Neural cell (in vitro differentiated cells): Measurements from ENCODE around the gene LCA5.

ENCODE experiments used
- CTCF ChIP-seq: fragments of 450-650 bp; IDR thresholded peaks from 2 replicates; pipeline ENCODE4 v1.5.1; 2014; ENCODE audit warnings: antibody characterized with exemption, mild to moderate bottlenecking, moderate library complexity; ENCODE audit not compliant: poor library complexity, severe bottlenecking
- EP300 ChIP-seq: fragments of 450-650 bp; conservative IDR thresholded peaks from 2 replicates; pipeline ENCODE4 v1.6.1; 2014; ENCODE audit warnings: antibody characterized with exemption, mild to moderate bottlenecking, moderate library complexity; ENCODE audit not compliant: poor library complexity, severe bottlenecking
- EZH2 ChIP-seq: fragments of 200-600, 300-800 bp; shearing (Covaris generic), sonication (generic); IDR thresholded peaks from 2 replicates; pipeline ENCODE4 v1.6.1; 2014; ENCODE audit warnings: antibody characterized with exemption, low read length, borderline replicate concordance, mild to moderate bottlenecking; ENCODE audit not compliant: insufficient read depth, poor library complexity, severe bottlenecking
- POLR2AphosphoS5 ChIP-seq: IDR thresholded peaks from 2 replicates; pipeline ENCODE4 v1.6.1; 2012
- RAD21 ChIP-seq: fragments of 450-650 bp; conservative IDR thresholded peaks from 2 replicates; pipeline ENCODE4 v1.6.1; 2014; ENCODE audit warnings: antibody characterized with exemption, mild to moderate bottlenecking, moderate library complexity
- SMC3 ChIP-seq: fragments of 450-650 bp; conservative IDR thresholded peaks from 2 replicates; pipeline ENCODE4 v1.6.1; 2014; ENCODE audit warnings: antibody characterized with exemption, mild to moderate bottlenecking, moderate library complexity; ENCODE audit not compliant: poor library complexity
- TAF1 ChIP-seq: IDR thresholded peaks from 2 replicates; pipeline ENCODE4 v1.6.1; 2012; ENCODE audit warnings: low read depth

- no peak for TF ChIP-seq CTCF
- TF ChIP-seq EP300: no peak
- TF ChIP-seq RAD21: no peak
- TF ChIP-seq POLR2AphosphoS5: no peak
- no peak for TF ChIP-seq EZH2
- TF ChIP-seq SMC3: no peak
- no peak for TF ChIP-seq TAF1
These were observed 31.0 kb downstream of the LCA5 start for GRCh38 chr6:79506251-79506650.
